NCI-H1105 (cell line): ENCODE data around the gene KCNJ6.
A peak's percentile ranks its signal among the peaks of the same experiment; 100 is the strongest.

Experiments used
- DNase-seq: peaks from one replicate; lab custom pipeline; 2025; lab: John Stamatoyannopoulos, UW

The KCNJ6 gene

GRCh38 chr21:37904856-37905255, 11.4 kb downstream of the KCNJ6 start:
- DNase-seq = no peak

- no peak for DNase-seq
Observed at GRCh38 chr21:37903396-37903795, 12.9 kb downstream of the KCNJ6 start.

GRCh38 chr21:37899146-37899545, 17.1 kb downstream of the KCNJ6 start:
- no peak for DNase-seq

GRCh38 chr21:37896788-37897187, 19.5 kb downstream of the KCNJ6 start:
- DNase-seq = no peak

GRCh38 chr21:37891972-37892371, 24.3 kb downstream of the KCNJ6 start:
- no peak for DNase-seq

- DNase-seq = no peak
Observed at GRCh38 chr21:37888659-37889058, 27.6 kb downstream of the KCNJ6 start.

GRCh38 chr21:37886726-37887299, 29.4 kb downstream of the KCNJ6 start:
- no peak for DNase-seq

- peak; percentile 27 for DNase-seq
Observed at GRCh38 chr21:37886120-37886519, 30.1 kb downstream of the KCNJ6 start.

GRCh38 chr21:37878946-37879660, 37.2 kb downstream of the KCNJ6 start:
- DNase-seq = peak; percentile 6

- DNase-seq = no peak
Observed at GRCh38 chr21:37877888-37878684, 38.2 kb downstream of the KCNJ6 start.

GRCh38 chr21:37877171-37877570, 39.1 kb downstream of the KCNJ6 start:
- DNase-seq = no peak

- no peak for DNase-seq
Observed at GRCh38 chr21:37876561-37876960, 39.7 kb downstream of the KCNJ6 start.

- no peak for DNase-seq
Observed at GRCh38 chr21:37874904-37875780, 41.1 kb downstream of the KCNJ6 start.

GRCh38 chr21:37874481-37874880, 41.8 kb downstream of the KCNJ6 start:
- no peak for DNase-seq

GRCh38 chr21:37873655-37874054, 42.6 kb downstream of the KCNJ6 start:
- no peak for DNase-seq

- no peak for DNase-seq
Observed at GRCh38 chr21:37871121-37871862, 45.0 kb downstream of the KCNJ6 start.

GRCh38 chr21:37870221-37870620, 46.0 kb downstream of the KCNJ6 start:
- DNase-seq = peak; percentile 65

- no peak for DNase-seq
Observed at GRCh38 chr21:37869661-37870060, 46.6 kb downstream of the KCNJ6 start.

- DNase-seq = no peak
Observed at GRCh38 chr21:37868446-37869295, 47.6 kb downstream of the KCNJ6 start.

GRCh38 chr21:37866027-37866426, 50.2 kb downstream of the KCNJ6 start:
- no peak for DNase-seq
